A673 (cell line): Measurements from ENCODE around the gene IFITM2. TPM values are rescaled to one million over a fixed set of nuclear protein-coding genes. Genes with fewer than 3 reads are reported as not detected.
"Not testable (repeated sequence)": the region's sequence is repeated elsewhere in the genome, so short reads cannot be mapped to it uniquely, and the experiment has no call there.

Experiments
- BruUV-seq: library from RNA; stranded (reverse); fragments of 400-500 nt; replicated peaks from 2 replicates; lab custom pipeline; 2021; lab: Mats Ljungman, UMichigan
- CTCF ChIA-PET: fragments of 300-600 bp; sonication (Branson Sonifier 250); formaldehyde crosslinking; loops from one replicate; lab custom pipeline; 2022; ENCODE audit warnings: antibody characterized with exemption; lab: Charles Lee
- POLR2A ChIA-PET: fragments of 300-600 bp; sonication (Branson Sonifier 250); formaldehyde crosslinking; loops from one replicate; lab custom pipeline; 2022; ENCODE audit warnings: antibody characterized with exemption; ENCODE audit not compliant: low non-redundant PET; lab: Charles Lee
- DNase-seq: peaks from one replicate; pipeline ENCODE4 v3.0.0-alpha.2; 2015; ENCODE audit warnings: low spot score
- H3K27ac ChIP-seq: fragments of 200-600 bp; sonication (generic); 2 replicates; pipeline ENCODE4 v1.5.1; 2016; ENCODE audit warnings: mixed run types, low read depth, mild to moderate bottlenecking, mixed read lengths, antibody characterized with exemption, low read length; ENCODE audit not compliant: poor library complexity, severe bottlenecking
- H3K27me3 ChIP-seq: fragments of 200-600 bp; sonication (generic); replicated peaks from 2 replicates; pipeline ENCODE4 v1.6.1; 2017; ENCODE audit warnings: mixed run types, low read depth, mild to moderate bottlenecking, mixed read lengths, antibody characterized with exemption, low read length; ENCODE audit not compliant: insufficient read depth, poor library complexity
- H3K36me3 ChIP-seq: fragments of 200-600 bp; sonication (generic); 2 replicates; pipeline ENCODE4 v1.6.1; 2016; ENCODE audit warnings: mixed run types, mild to moderate bottlenecking, mixed read lengths, antibody characterized with exemption, low read length; ENCODE audit not compliant: insufficient read depth, poor library complexity, severe bottlenecking
- H3K4me1 ChIP-seq: fragments of 200-600 bp; sonication (generic); 2 replicates; pipeline ENCODE4 v1.6.1; 2017; ENCODE audit warnings: mixed run types, mild to moderate bottlenecking, mixed read lengths, antibody characterized with exemption, low read length; ENCODE audit not compliant: insufficient read depth, poor library complexity, severe bottlenecking
- H3K4me3 ChIP-seq: fragments of 200-600 bp; sonication (generic); 2 replicates; pipeline ENCODE4 v1.5.1; 2016; ENCODE audit warnings: low read depth, mixed run types, mild to moderate bottlenecking, mixed read lengths, low read length; ENCODE audit not compliant: poor library complexity, severe bottlenecking
- H3K9me3 ChIP-seq: fragments of 200-600 bp; sonication (generic); 2 replicates; pipeline ENCODE4 v1.6.1; 2016; ENCODE audit warnings: mixed run types, low read depth, mild to moderate bottlenecking, mixed read lengths, antibody characterized with exemption, low read length; ENCODE audit not compliant: poor library complexity, severe bottlenecking
- CTCF ChIP-seq: fragments of 300-800, 200-600 bp; sonication (generic); conservative IDR thresholded peaks from 2 replicates; pipeline ENCODE4 v1.5.1; 2017; ENCODE audit warnings: low read depth, mild to moderate bottlenecking, antibody characterized with exemption, low read length, moderate library complexity, mixed read lengths
- EZH2 ChIP-seq: fragments of 200-600 bp; sonication (generic); IDR thresholded peaks from 2 replicates; pipeline ENCODE4 v1.6.1; 2017; ENCODE audit warnings: borderline replicate concordance, low read depth, mild to moderate bottlenecking, mixed read lengths, antibody characterized with exemption, low read length; ENCODE audit not compliant: poor library complexity, severe bottlenecking
- intact Hi-C: fragments of 100-400 bp; cut with micrococcal nuclease; formaldehyde crosslinking; loops from one replicate; pipeline ENCODE4 v1.10.0; 2022; ENCODE audit not compliant: unreplicated experiment
- total RNA-seq: library from RNA; stranded (reverse); gene quantifications from 2 replicates; pipeline ENCODE4 v1.2.3, GENCODE V29; 2021

The IFITM2 gene
- total RNA-seq, 1 experiment from 2014 or later: 25.5 TPM

GRCh38 chr11:350033-350722, 42.6 kb downstream of the IFITM2 start:
- intact Hi-C loops: loop anchor here (10.0 kb wide), 2 partner anchors 45 to 95 kb away; partner anchors contain the start of gene IFITM2
- H3K27ac ChIP-seq, H3K9me3 ChIP-seq, H3K4me1 ChIP-seq, BruUV-seq, H3K4me3 ChIP-seq, DNase-seq, H3K27me3 ChIP-seq, POLR2A ChIA-PET, H3K36me3 ChIP-seq: not testable (repeated sequence)
- CTCF ChIA-PET: interaction anchor here (0.7 kb wide), 1 partner anchor 219 kb away, joined by 3 read pairs; no protein-coding TSS in a partner anchor

GRCh38 chr11:350723-351255, 43.2 kb downstream of the IFITM2 start:
- intact Hi-C loops: loop anchor here (10.0 kb wide), 2 partner anchors 46 to 96 kb away; partner anchors contain the start of gene IFITM2
- CTCF ChIA-PET: interaction anchor here (0.7 kb wide), 1 partner anchor 218 kb away, joined by 3 read pairs; no protein-coding TSS in a partner anchor

GRCh38 chr11:351411-351810, 43.8 kb downstream of the IFITM2 start:
- H3K9me3 ChIP-seq: no peaks in the 10 kb centered on the region
- H3K27ac ChIP-seq: no peak overlapping the region
- POLR2A ChIA-PET: no interaction called here
- intact Hi-C loops: loop anchor here (10.0 kb wide), 2 partner anchors 47 to 97 kb away; partner anchors contain the start of gene IFITM2
- no peak for DNase-seq
- H3K4me3 ChIP-seq: no peak overlapping the region
- no peaks in the 10 kb centered on the region for H3K27me3 ChIP-seq
- TF ChIP-seq CTCF (no peak), EZH2 (no peak)
- no TSS peak for BruUV-seq
- peaks cover 10% of the 10 kb centered on the region for H3K4me1 ChIP-seq
- H3K36me3 ChIP-seq: no peaks in the 10 kb centered on the region
- CTCF ChIA-PET: no interaction called here

More at GRCh38 chr11:350723-351255, 43.2 kb downstream of the IFITM2 start:
- Histone ChIP-seq H3K4me3 (no peak overlapping the region), H3K9me3 (no peaks in the 10 kb centered on the region), H3K27me3 (no peaks in the 10 kb centered on the region), H3K36me3 (no peaks in the 10 kb centered on the region), H3K4me1 (peaks cover 9% of the 10 kb centered on the region), H3K27ac (no peak overlapping the region)
- TF ChIP-seq CTCF: no peak
- no peak for TF ChIP-seq EZH2
- POLR2A ChIA-PET: no interaction called here
- no peak for DNase-seq
- no TSS peak for BruUV-seq
